CD14-positive monocyte (primary cell): ENCODE measurements around the gene RIPK3. TPM values are rescaled to one million over a fixed set of nuclear protein-coding genes. Genes with fewer than 3 reads are reported as not detected.

ENCODE experiments used
- DNase-seq, 3 donors: peaks; one replicate each; pipeline ENCODE4 v3.0.0-alpha.2; 2011 to 2022
- H2AFZ ChIP-seq: 2 replicates; pipeline ENCODE4 v1.6.0; 2012; ENCODE audit warnings: mild to moderate bottlenecking, low read depth, low read length, inconsistent platforms; ENCODE audit not compliant: insufficient read depth, poor library complexity, severe bottlenecking
- H3K27ac ChIP-seq, 2 donors: 1 replicate in 1 of 2; 2 replicates in 1 of 2; pipeline ENCODE4 v1.5.1; 2012 to 2013; ENCODE audit warnings: low read length in 2 of 2, control low read depth in 1 of 2, inconsistent platforms in 1 of 2, low read depth in 1 of 2, mild to moderate bottlenecking in 1 of 2
- H3K27me3 ChIP-seq, 2 donors: one replicate each; pipeline versions ENCODE4 v1.6.0 to v1.6.1; 2011 to 2013; ENCODE audit warnings: low read length in 2 of 2; ENCODE audit not compliant: control insufficient read depth in 2 of 2, insufficient read depth in 2 of 2
- H3K36me3 ChIP-seq, 2 donors: replicated peaks in 1 of 2; 1 replicate in 1 of 2; 2 replicates in 1 of 2; pipeline versions ENCODE4 v1.5.1 to v1.6.1; 2012 to 2013; ENCODE audit warnings: low read length in 2 of 2, control low read depth in 1 of 2, inconsistent platforms in 1 of 2, mild to moderate bottlenecking in 1 of 2; ENCODE audit not compliant: insufficient read depth in 2 of 2, control insufficient read depth in 1 of 2
- H3K4me1 ChIP-seq, 2 donors: 1 replicate in 1 of 2; 2 replicates in 1 of 2; pipeline versions ENCODE4 v1.5.1 to v1.6.1; 2012 to 2013; ENCODE audit warnings: low read length in 2 of 2, control low read depth in 1 of 2, inconsistent platforms in 1 of 2, mild to moderate bottlenecking in 1 of 2, moderate library complexity in 1 of 2; ENCODE audit not compliant: insufficient read depth in 2 of 2, control insufficient read depth in 1 of 2
- H3K4me2 ChIP-seq: replicated peaks from 2 replicates; pipeline ENCODE3; 2012; ENCODE audit warnings: low read length, moderate library complexity, mild to moderate bottlenecking; ENCODE audit not compliant: poor library complexity, severe bottlenecking; ENCODE audit errors: extremely low read depth
- H3K4me3 ChIP-seq, 3 experiments: fragments of 200-600 bp in 1 of 3; sonication (generic) in 1 of 3; replicated peaks in 1 of 3; 1 replicate in 2 of 3; 2 replicates in 1 of 3; pipeline ENCODE4 v1.5.1; 2011 to 2013; ENCODE audit warnings: low read length in 3 of 3, mild to moderate bottlenecking in 3 of 3, control low read depth in 2 of 3, low read depth in 2 of 3, inconsistent platforms in 1 of 3, moderate library complexity in 1 of 3
- H3K79me2 ChIP-seq: 2 replicates; pipeline ENCODE4 v1.6.0; 2012; ENCODE audit warnings: mild to moderate bottlenecking, control low read depth, inconsistent platforms, low read length, moderate library complexity; ENCODE audit not compliant: insufficient read depth
- H3K9ac ChIP-seq: 2 replicates; pipeline ENCODE4 v1.6.0; 2017; ENCODE audit warnings: low read length, mild to moderate bottlenecking; ENCODE audit not compliant: insufficient read depth, poor library complexity, severe bottlenecking
- H3K9me3 ChIP-seq, 2 donors: replicated peaks in 1 of 2; 1 replicate in 1 of 2; 2 replicates in 1 of 2; pipeline versions ENCODE4 v1.5.1 to v1.6.1; 2012 to 2013; ENCODE audit warnings: low read length in 2 of 2, control low read depth in 1 of 2; ENCODE audit not compliant: control insufficient read depth in 1 of 2, insufficient read depth in 1 of 2
- H4K20me1 ChIP-seq: 2 replicates; pipeline ENCODE4 v1.6.0; 2012; ENCODE audit warnings: mild to moderate bottlenecking, low read length, control low read depth, moderate library complexity; ENCODE audit not compliant: insufficient read depth
- H3K27ac Mint-ChIP-seq, 7 donors: one replicate each; pipeline ENCODE4 v1.8.0; 2020; ENCODE audit warnings: mild to moderate bottlenecking in 7 of 7, mixed read lengths in 7 of 7, moderate library complexity in 6 of 7, inconsistent platforms in 2 of 7
- H3K27me3 Mint-ChIP-seq, 3 donors: one replicate each; pipeline ENCODE4 v1.8.0; 2021 to 2022; ENCODE audit warnings: low read depth in 3 of 3, mild to moderate bottlenecking in 3 of 3, mixed read lengths in 3 of 3, moderate library complexity in 3 of 3, inconsistent platforms in 1 of 3
- H3K36me3 Mint-ChIP-seq, 2 donors: one replicate each; pipeline ENCODE4 v1.8.0; 2020; ENCODE audit warnings: mixed read lengths in 2 of 2, inconsistent platforms in 1 of 2, mild to moderate bottlenecking in 1 of 2
- H3K4me1 Mint-ChIP-seq: one replicate; pipeline ENCODE4 v1.8.0; 2020; ENCODE audit warnings: mild to moderate bottlenecking, mixed read lengths
- H3K4me3 Mint-ChIP-seq, 2 donors: one replicate each; pipeline ENCODE4 v1.8.0; 2020; ENCODE audit warnings: mild to moderate bottlenecking in 2 of 2, mixed read lengths in 2 of 2, moderate library complexity in 1 of 2
- H3K9me3 Mint-ChIP-seq, 7 donors: one replicate each; pipeline ENCODE4 v1.8.0; 2020 to 2022; ENCODE audit warnings: mixed read lengths in 7 of 7, mild to moderate bottlenecking in 6 of 7, moderate library complexity in 6 of 7, inconsistent platforms in 2 of 7
- WGBS: methylation state at CpG from one replicate; pipeline ENCODE4 v1.1.5; 2013; ENCODE audit warnings: missing lambda C conversion rate; ENCODE audit not compliant: insufficient coverage; 5-methylcytosine and 5-hydroxymethylcytosine counted together
- intact Hi-C, 2 donors: fragments of 100-400 bp; cut with micrococcal nuclease; formaldehyde crosslinking; loops; one replicate each; pipeline versions ENCODE4 v1.15.0 to v1.15.1; 2023
- polyA plus RNA-seq, 3 donors: library from polyadenylated mRNA; depleted of rRNA in 1 of 3; unstranded in 2 of 3; stranded (reverse) in 1 of 3; fragments of 300-500 nt in 2 of 3; fragments of >200 nt in 1 of 3; fragmentation: Illumina TruSeq in 2 of 3; gene quantifications; 1 replicate in 2 of 3; 2 replicates in 1 of 3; pipeline ENCODE4 v1.2.3, GENCODE V29; 2012 to 2021
- TF ChIP-seq, protein P1 (sequence below): fragments of 200-600 bp; IDR thresholded peaks from one replicate; pipeline ENCODE4 v1.8.0; 2022; ENCODE audit warnings: antibody characterized with exemption, mild to moderate bottlenecking

The RIPK3 gene
- polyA plus RNA-seq, 3 donors = 11.7 to 69.6 (median 11.8) TPM

DNA sequence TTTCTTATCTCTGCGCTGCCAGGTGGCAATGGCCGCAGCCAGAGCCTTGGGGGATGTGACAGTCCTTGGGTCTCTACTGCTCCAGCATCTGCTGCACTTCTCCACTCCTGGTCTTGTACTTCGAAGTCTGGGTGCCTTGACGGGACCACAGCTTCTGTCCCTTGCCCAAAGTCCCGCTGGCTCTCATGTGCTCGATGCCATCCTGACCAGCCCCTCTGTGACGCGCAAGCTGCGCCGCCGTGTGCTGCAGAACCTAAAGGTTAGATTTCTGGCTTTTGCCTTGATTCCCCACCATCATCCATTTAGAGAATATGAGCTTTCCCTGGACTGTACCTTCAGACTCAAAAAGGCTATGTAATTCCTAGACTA, 35.8 kb downstream of the RIPK3 start:
- peaks cover 45% of the 10 kb centered on the region for H4K20me1 ChIP-seq
- Mint-ChIP-seq H3K36me3 (peaks cover 76 to 79% of the 10 kb centered on the region in 2 donors), H3K27ac (peak overlapping the region in 5 of 7 donors; percentile 1 to 73 (median 46)), H3K9me3 (no peaks in the 10 kb centered on the region), H3K27me3 (peaks cover 0 to under 1% (median 0%) of the 10 kb centered on the region in 3 donors), H3K4me3 (no peak overlapping the region), H3K4me1 (peaks cover 39% of the 10 kb centered on the region)
- DNase-seq = no peak
- TF ChIP-seq, protein P1, sequence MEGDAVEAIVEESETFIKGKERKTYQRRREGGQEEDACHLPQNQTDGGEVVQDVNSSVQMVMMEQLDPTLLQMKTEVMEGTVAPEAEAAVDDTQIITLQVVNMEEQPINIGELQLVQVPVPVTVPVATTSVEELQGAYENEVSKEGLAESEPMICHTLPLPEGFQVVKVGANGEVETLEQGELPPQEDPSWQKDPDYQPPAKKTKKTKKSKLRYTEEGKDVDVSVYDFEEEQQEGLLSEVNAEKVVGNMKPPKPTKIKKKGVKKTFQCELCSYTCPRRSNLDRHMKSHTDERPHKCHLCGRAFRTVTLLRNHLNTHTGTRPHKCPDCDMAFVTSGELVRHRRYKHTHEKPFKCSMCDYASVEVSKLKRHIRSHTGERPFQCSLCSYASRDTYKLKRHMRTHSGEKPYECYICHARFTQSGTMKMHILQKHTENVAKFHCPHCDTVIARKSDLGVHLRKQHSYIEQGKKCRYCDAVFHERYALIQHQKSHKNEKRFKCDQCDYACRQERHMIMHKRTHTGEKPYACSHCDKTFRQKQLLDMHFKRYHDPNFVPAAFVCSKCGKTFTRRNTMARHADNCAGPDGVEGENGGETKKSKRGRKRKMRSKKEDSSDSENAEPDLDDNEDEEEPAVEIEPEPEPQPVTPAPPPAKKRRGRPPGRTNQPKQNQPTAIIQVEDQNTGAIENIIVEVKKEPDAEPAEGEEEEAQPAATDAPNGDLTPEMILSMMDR = no peak
- H3K9ac ChIP-seq = no peak overlapping the region
- intact Hi-C loops = loop anchor here in 1 of 2 donors (10.0 kb wide), 1 partner anchor 89 kb away; the partner anchor contains the start of genes CHMP4A and MDP1
- peaks cover 30 to 39% of the 10 kb centered on the region in 2 donors for H3K4me1 ChIP-seq
- H2AFZ ChIP-seq = no peak overlapping the region
- H3K9me3 ChIP-seq = no peaks in the 10 kb centered on the region
- H3K79me2 ChIP-seq = peaks cover 79% of the 10 kb centered on the region
- H3K4me3 ChIP-seq = no peak overlapping the region
- H3K27ac ChIP-seq = no peak overlapping the region
- H3K36me3 ChIP-seq = peaks cover 70 to 72% of the 10 kb centered on the region in 2 donors
- no peaks in the 10 kb centered on the region for H3K27me3 ChIP-seq
- H3K4me2 ChIP-seq = no peak overlapping the region
- 97% methylated on average over 11 of the region's 11 CpGs for WGBS

DNA sequence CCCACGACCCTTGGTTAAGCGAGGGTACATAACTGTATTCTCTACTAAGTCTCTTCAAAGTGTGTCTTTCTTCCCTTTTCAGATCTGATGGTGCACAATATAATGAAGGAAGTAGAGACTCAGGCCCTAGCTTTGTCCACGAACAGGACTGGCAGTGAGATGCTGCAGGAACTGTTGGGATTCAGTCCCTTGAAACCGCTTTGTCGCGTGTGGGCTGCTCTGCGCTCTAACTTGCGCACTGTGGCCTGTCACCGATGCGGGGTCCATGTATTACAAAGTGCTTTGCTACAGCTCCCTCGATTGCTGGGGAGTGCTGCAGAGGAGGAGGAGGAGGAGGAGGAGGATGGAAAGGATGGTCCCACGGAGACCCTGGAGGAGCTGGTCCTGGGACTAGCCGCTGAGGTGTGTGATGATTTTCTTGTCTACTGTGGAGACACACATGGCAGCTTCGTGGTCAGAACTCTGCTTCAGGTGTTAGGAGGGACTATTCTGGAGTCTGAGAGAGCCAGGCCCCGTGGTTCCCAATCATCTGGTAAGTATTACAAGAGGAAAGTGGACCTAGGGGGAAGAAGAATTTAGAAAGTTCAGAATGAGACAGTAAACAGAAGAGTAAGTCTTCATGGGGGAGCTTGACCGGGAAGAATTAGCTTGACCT, 39.3 kb downstream of the RIPK3 start:
- H3K9me3 Mint-ChIP-seq = peaks cover 0 to 2% (median 0%) of the 10 kb centered on the region in 7 donors
- DNase-seq = no peak
- WGBS = 54% methylated on average over 13 of the region's 16 CpGs
- H3K27me3 Mint-ChIP-seq = peaks cover 0 to 1% (median 0%) of the 10 kb centered on the region in 3 donors
- Histone ChIP-seq H3K27ac (peak overlapping the region; percentile 78 to 94), H4K20me1 (peaks cover 13% of the 10 kb centered on the region), H3K4me2 (peak overlapping the region; percentile 89), H3K4me1 (peaks cover 34 to 46% of the 10 kb centered on the region in 2 donors), H2AFZ (peak overlapping the region; percentile 96), H3K4me3 (peak overlapping the region; percentile 45 to 92 (median 78)), H3K79me2 (peaks cover 49% of the 10 kb centered on the region), H3K9ac (peak overlapping the region; percentile 86), H3K36me3 (peaks cover 50 to 54% of the 10 kb centered on the region in 2 donors), H3K9me3 (no peaks in the 10 kb centered on the region), H3K27me3 (no peaks in the 10 kb centered on the region)
- H3K36me3 Mint-ChIP-seq = peaks cover 56% of the 10 kb centered on the region in 2 donors
- H3K4me1 Mint-ChIP-seq = peaks cover 40% of the 10 kb centered on the region
- H3K27ac Mint-ChIP-seq = peak overlapping the region; percentile 88 to 95 (median 93)
- peak overlapping the region; percentile 89 for H3K4me3 Mint-ChIP-seq
- intact Hi-C loops = loop anchor here in 1 of 2 donors (10.0 kb wide), 1 partner anchor 86 kb away; the partner anchor contains the start of genes CHMP4A and MDP1
- TF ChIP-seq, protein P1 = no peak
